Activated CD4-positive, CD25-positive, alpha-beta regulatory T cell treated with anti-CD3 and anti-CD28 coated beads, Interleukin-2, amount 50 U/mL, for 24 hours (primary cell): Measurements from ENCODE around the gene FUBP1.
"Not testable (repeated sequence)": the region's sequence is repeated elsewhere in the genome, so short reads cannot be mapped to it uniquely, and the experiment has no call there.

Experiments
- ATAC-seq, 2 donors: fragments of 150-1000 bp; cut with Tn5 transposase; one replicate each; pipeline ENCODE4 v1.10.0; 2021; ENCODE audit warnings: mild to moderate bottlenecking in 1 of 2, moderate library complexity in 1 of 2

The FUBP1 gene

DNA sequence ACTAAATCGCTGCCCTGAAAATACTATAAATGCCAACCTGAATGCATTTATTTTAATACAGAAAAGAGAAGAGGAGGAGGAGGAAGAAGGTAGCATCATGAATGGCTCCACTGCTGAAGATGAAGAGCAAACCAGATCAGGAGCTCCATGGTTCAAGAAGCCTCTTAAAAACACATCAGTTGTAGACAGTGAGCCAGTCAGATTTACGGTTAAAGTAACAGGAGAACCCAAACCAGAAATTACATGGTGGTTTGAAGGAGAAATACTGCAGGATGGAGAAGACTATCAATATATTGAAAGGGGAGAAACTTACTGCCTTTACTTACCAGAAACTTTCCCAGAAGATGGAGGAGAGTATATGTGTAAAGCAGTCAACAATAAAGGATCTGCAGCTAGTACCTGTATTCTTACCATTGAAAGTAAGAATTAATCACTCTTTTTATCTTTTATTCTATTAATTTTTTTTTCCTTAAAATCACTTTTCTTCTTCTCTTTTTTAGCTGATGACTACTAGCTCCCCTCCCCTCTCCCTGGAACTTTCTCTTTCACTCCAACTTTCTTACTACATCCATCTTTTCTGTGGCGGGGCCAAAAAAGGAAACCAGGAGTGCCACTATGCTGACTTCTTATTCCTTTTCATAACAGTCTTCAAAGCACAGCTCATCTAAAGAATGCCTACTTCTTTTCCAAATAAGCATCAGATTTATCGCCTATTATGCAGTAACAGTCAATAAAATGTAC lies 36.3 kb downstream of the FUBP1 start:
- ATAC-seq: no peak

DNA sequence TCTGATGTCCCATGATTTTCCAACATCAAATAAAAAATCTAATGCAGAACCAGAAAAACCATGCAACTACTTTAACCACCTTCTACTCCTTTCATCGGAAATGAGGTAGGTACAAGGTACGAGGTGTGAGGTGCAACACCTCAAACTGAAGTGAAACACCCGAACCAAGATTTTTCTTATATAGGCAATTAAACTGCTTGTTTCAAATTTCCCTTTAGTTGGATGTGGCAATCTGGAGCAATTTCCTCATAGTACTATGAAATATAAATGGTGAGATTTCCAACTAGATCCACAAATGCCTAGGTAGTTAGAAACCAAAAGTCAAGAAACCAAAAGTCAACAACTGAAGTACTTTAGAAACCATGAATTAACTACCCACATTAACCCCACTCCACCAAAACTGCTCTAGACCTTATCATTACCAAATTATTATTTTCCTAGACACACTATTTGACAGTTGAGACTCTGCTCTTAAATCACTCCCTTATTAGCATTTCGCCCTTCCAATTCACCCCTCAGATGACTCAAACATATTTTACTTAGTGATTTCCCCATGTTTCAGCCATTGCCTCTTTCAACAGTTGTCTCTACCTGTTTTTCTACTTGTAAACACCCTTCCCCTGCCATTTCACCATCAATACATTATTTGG lies 37.8 kb downstream of the FUBP1 start:
- peak in 1 of 2 donors; percentile 55 for ATAC-seq

DNA sequence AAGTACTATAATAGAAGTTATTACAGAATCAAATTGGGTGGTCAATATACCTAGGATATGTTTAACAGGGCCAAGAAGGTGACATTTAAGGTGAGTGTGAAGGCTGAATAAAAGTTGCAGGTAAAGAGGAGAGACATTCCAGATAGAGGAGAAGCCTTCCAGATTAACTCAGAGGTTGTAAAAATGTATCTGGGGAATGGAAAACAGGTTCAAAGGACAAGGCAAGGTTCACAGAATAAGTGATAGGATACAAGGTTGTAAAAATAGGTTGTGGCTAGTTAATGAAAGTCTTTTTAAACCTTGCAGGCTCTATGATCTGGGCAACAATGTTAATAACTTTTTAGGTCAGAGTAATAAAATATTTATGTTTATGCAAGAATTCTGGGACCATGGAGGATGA lies 40.2 kb downstream of the FUBP1 start:
- ATAC-seq: no peak

GRCh38 chr1:77929806-77930205 lies 49.1 kb downstream of the FUBP1 start:
- ATAC-seq: no peak

GRCh38 chr1:77927414-77927813 lies 51.5 kb downstream of the FUBP1 start:
- ATAC-seq: no peak

DNA sequence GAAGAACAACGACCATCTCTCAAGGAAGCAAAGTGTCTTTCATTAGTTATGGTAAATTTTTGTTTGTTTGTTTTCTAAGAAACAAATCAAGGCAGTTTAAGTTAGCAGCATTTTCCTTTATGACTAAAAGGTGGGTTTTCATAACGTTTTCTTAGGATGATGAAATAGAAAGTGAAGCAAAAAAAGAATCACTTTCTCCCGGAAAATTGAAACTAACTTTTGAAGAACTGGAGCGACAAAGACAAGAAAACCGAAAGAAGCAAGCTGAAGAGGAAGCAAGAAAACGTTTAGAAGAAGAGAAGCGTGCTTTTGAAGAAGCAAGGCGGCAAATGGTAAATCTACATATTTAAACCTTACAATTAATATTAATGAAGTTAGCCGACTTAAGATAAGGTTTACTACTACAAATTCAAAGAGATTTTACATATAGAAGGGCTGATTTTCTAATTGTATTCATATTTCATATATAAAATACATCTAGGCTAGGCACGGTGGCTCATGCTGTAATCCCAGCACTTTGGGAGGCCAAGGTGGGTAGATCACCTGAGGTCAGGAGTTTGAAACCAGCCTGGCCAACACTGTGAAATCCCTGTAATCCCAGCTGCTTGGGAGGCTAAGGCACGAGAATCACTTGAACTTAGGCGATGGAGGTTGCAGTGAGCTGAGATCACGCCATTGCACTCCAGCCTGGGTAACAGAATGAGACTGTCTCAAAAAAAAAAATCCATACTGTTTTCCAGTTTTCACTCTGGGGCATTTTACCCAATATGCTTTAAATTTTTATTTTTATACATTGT lies 52.1 kb downstream of the FUBP1 start:
- peak in 1 of 2 donors; percentile 7 for ATAC-seq

GRCh38 chr1:77925956-77926355 lies 52.9 kb downstream of the FUBP1 start:
- ATAC-seq: no peak

DNA sequence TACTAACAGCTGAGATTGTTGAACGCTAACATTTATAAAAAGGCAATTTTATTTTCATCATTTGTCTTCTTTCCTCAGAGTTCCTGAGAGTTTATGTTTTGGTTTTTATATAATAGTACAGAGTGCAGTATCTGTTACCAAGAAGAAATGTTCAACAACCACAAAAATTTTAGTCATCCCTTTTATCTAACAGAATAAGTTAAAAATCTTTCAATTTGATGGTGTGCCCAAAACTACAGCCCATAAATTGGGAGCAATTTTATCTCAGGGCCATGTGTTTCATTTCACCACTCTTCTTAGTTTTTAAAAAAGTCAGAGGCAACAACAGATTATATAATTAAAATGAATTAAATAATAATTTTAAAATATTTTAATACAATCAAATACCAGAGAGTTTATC lies 53.4 kb downstream of the FUBP1 start:
- ATAC-seq: no peak

GRCh38 chr1:77918918-77919317 lies 60.0 kb downstream of the FUBP1 start:
- ATAC-seq: not testable (repeated sequence)

DNA sequence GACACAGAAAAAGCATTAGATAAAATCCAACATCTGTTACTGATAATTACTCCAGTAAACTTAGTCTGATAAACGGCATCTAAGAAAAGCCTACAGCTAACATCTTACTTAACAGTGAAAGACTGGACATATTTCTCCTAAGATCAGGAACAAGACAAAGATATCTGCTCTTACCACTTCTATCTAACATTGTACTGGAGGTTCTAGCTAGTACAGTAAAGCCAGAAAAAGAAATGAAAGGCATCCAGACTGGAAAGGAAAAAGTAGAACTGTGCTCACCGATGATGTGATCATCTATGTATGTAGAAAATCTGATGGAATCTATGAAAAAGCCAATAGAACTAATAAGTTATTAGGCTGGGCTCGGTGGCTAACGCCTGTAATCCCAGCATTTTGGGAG lies 68.8 kb downstream of the FUBP1 start:
- no peak for ATAC-seq

GRCh38 chr1:77906624-77907023 lies 72.2 kb downstream of the FUBP1 start:
- ATAC-seq: no peak

- no peak for ATAC-seq
Observed at GRCh38 chr1:77906019-77906545, 72.8 kb downstream of the FUBP1 start.

DNA sequence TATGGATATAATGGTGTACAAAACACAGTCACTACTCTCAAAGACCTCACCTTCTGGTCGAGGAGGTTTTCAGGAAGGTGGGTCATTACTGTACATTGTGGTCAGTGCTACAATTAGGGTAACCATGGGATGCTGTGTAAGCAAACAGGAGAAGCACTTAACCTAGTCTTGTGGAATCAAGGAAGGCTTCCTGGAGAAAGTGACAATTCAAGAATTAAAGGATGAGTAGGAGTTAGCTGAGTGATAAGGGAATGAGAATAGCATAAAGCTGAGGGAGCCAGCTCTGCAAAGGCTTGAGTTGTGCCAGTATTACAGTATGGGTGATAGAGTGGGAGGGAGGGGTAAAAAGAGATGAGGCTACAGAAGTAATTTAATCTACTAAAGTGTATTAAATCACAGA lies 73.3 kb downstream of the FUBP1 start:
- no peak for ATAC-seq

- no peak for ATAC-seq
Observed at GRCh38 chr1:77900687-77901293, 78.1 kb downstream of the FUBP1 start.

GRCh38 chr1:77899647-77900320 lies 79.1 kb downstream of the FUBP1 start:
- no peak for ATAC-seq
